Right cardiac atrium (tissue), 5 donors: Measurements from ENCODE around the gene ZNF350. TPM values are rescaled to one million over a fixed set of nuclear protein-coding genes. Genes with fewer than 3 reads are reported as not detected.
"Not testable (repeated sequence)": the region's sequence is repeated elsewhere in the genome, so short reads cannot be mapped to it uniquely, and the experiment has no call there.

ENCODE experiments used
- ATAC-seq, 2 donors: fragments of 200-7000 bp; cut with Tn5 transposase; one replicate each; pipeline versions ENCODE4 v1.8.0 to v1.9.1; 2020; ENCODE audit warnings: moderate library complexity in 2 of 2, mild to moderate bottlenecking in 1 of 2
- DNase-seq, 3 donors: peaks; one replicate each; pipeline ENCODE4 v3.0.0-alpha.2; 2020
- H3K27ac ChIP-seq: one replicate; pipeline ENCODE4 v1.5.1; 2013; ENCODE audit warnings: mild to moderate bottlenecking, low read length, control low read depth, moderate library complexity
- H3K27me3 ChIP-seq: one replicate; pipeline ENCODE4 v1.6.1; 2013; ENCODE audit not compliant: control insufficient read depth, insufficient read depth
- H3K4me1 ChIP-seq: one replicate; pipeline ENCODE4 v1.6.1; 2013; ENCODE audit warnings: low read length; ENCODE audit not compliant: control insufficient read depth, insufficient read depth
- H3K4me3 ChIP-seq: one replicate; pipeline ENCODE4 v1.5.1; 2013; ENCODE audit warnings: low read length, control low read depth
- H3K9me3 ChIP-seq: one replicate; pipeline ENCODE4 v1.6.1; 2013; ENCODE audit warnings: low read length; ENCODE audit not compliant: control insufficient read depth
- WGBS: extraction: QIAGEN DNeasy Blood & Tissue Kit; methylation state at CpG from one replicate; pipeline ENCODE4 v1.1.7; 2013; 5-methylcytosine and 5-hydroxymethylcytosine counted together
- intact Hi-C, 4 donors: fragments of 100-400 bp; cut with DNase I; formaldehyde crosslinking; loops; one replicate each; pipeline versions ENCODE4 v1.11.0 to v1.14.0; 2022 to 2023
- polyA plus RNA-seq: library from polyadenylated mRNA; stranded (reverse); fragments of 200-250 nt; gene quantifications from one replicate; pipeline ENCODE4 v1.2.3, GENCODE V29; 2013
- total RNA-seq, 4 donors: library from RNA; stranded (reverse); fragmentation: NEBNext Ultra II Directional; extraction: Animal tissue kit (Norgen Biotek cat#: 25700); gene quantifications; one replicate each; pipeline ENCODE4 v1.2.1, GENCODE V29; 2021
- donor health status: healthy with polysubstance abuse.
- donor health status: DM: no; HTN: yes; CAD: no.
- donor health status: DM: no; HTN: no; CAD: no.
- donor health status: DM: no; HTN: yes; CAD: no; lungs with severe emphysema.
- donor health status: DM: yes; HTN: yes; CAD: no.

The ZNF350 gene
- total and polyA plus RNA-seq, 5 donors = 5.2 to 11.3 (median 9.6) TPM

DNA sequence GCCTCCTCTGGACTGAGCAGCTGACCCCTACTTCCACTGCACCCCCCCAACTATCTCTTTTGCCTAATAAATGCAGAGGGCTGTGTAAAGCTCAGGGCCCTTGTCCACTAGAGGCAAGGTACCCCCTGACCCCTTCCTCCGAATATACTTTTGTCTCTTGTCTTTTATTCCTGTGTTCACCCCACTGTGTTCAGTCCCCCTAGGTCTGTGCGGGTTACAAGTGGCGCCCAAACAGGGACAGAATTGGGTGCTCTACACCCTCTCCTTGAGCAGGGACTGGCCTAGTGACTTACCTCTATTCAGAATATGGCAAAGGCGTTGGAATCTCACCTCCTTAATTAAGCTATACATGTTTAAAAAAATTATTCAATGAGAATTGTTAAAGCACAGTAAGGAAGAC, 15.0 kb downstream of the ZNF350 start:
- H3K4me1 ChIP-seq = no peaks in the 10 kb centered on the region
- H3K4me3 ChIP-seq = no peak overlapping the region
- intact Hi-C loops = no loop called here
- peaks cover 31% of the 10 kb centered on the region for H3K9me3 ChIP-seq
- ATAC-seq (no peak), DNase-seq (no peak)
- no peak overlapping the region for H3K27ac ChIP-seq
- no peaks in the 10 kb centered on the region for H3K27me3 ChIP-seq
- 98% methylated on average over 4 of the region's 4 CpGs for WGBS

- no peaks in the 10 kb centered on the region for H3K27me3 ChIP-seq
- 97% methylated on average over 1 of the region's 1 CpG for WGBS
These were observed 15.9 kb downstream of the ZNF350 start for GRCh38 chr19:51970718-51971117.

GRCh38 chr19:51965583-51965982, 21.1 kb downstream of the ZNF350 start:
- Histone ChIP-seq H3K4me1 (no peaks in the 10 kb centered on the region), H3K27me3 (no peaks in the 10 kb centered on the region), H3K9me3 (peaks cover 22% of the 10 kb centered on the region), H3K27ac (no peak overlapping the region), H3K4me3 (peak overlapping the region; percentile 15)
- 97% methylated on average over 5 of the region's 5 CpGs for WGBS
- intact Hi-C loops = no loop called here
- no peak for ATAC-seq
- DNase-seq = no peak

More at GRCh38 chr19:51970718-51971117, 15.9 kb downstream of the ZNF350 start:
- Histone ChIP-seq H3K4me1 (no peaks in the 10 kb centered on the region), H3K27ac (no peak overlapping the region), H3K4me3 (no peak overlapping the region), H3K9me3 (peaks cover 33% of the 10 kb centered on the region)
- no peak for DNase-seq
- intact Hi-C loops = no loop called here
- no peak for ATAC-seq

GRCh38 chr19:51960621-51961233, 25.9 kb downstream of the ZNF350 start:
- peak in 1 of 3 donors; percentile 13 for DNase-seq
- H3K27me3 ChIP-seq, H3K4me1 ChIP-seq, intact Hi-C loops, H3K4me3 ChIP-seq, H3K9me3 ChIP-seq, H3K27ac ChIP-seq, ATAC-seq: not testable (repeated sequence)
- 24% methylated on average over 7 of the region's 7 CpGs for WGBS

GRCh38 chr19:51959791-51960190, 26.8 kb downstream of the ZNF350 start:
- H3K27ac ChIP-seq = no peak overlapping the region
- WGBS = 59% methylated on average over 4 of the region's 4 CpGs
- DNase-seq (no peak), ATAC-seq (peak in 1 of 2 donors; percentile 51)
- H3K4me1 ChIP-seq = no peaks in the 10 kb centered on the region
- peaks cover 1% of the 10 kb centered on the region for H3K9me3 ChIP-seq
- no peak overlapping the region for H3K4me3 ChIP-seq
- intact Hi-C loops = no loop called here
- no peaks in the 10 kb centered on the region for H3K27me3 ChIP-seq

- H3K27me3 ChIP-seq, ATAC-seq, H3K27ac ChIP-seq, intact Hi-C loops, H3K9me3 ChIP-seq, H3K4me3 ChIP-seq, DNase-seq, H3K4me1 ChIP-seq: not testable (repeated sequence)
- 82% methylated on average over 4 of the region's 4 CpGs for WGBS
These were observed 28.8 kb downstream of the ZNF350 start for GRCh38 chr19:51957846-51958245.

GRCh38 chr19:51948975-51949374, 37.7 kb downstream of the ZNF350 start:
- DNase-seq (peak; percentile 72 to 85 (median 83)), ATAC-seq (peak; percentile 55 to 94)
- no peaks in the 10 kb centered on the region for H3K27me3 ChIP-seq
- intact Hi-C loops = no loop called here
- peak overlapping the region; percentile 43 for H3K4me3 ChIP-seq
- no peak overlapping the region for H3K27ac ChIP-seq
- no peaks in the 10 kb centered on the region for H3K4me1 ChIP-seq
- H3K9me3 ChIP-seq = peaks cover 18% of the 10 kb centered on the region
- 14% methylated on average over 25 of the region's 25 CpGs for WGBS

GRCh38 chr19:51946602-51947001, 40.0 kb downstream of the ZNF350 start:
- Histone ChIP-seq H3K27me3 (no peaks in the 10 kb centered on the region), H3K9me3 (peaks cover 21% of the 10 kb centered on the region), H3K27ac (no peak overlapping the region), H3K4me3 (no peak overlapping the region), H3K4me1 (no peaks in the 10 kb centered on the region)
- 93% methylated on average over 1 of the region's 1 CpG for WGBS
- intact Hi-C loops = no loop called here
- no peak for DNase-seq
- no peak for ATAC-seq

GRCh38 chr19:51944798-51945552, 41.7 kb downstream of the ZNF350 start:
- DNase-seq (no peak), ATAC-seq (no peak)
- H3K9me3 ChIP-seq = peaks cover 29% of the 10 kb centered on the region
- H3K4me3 ChIP-seq = no peak overlapping the region
- WGBS = 94% methylated on average over 7 of the region's 7 CpGs
- no peak overlapping the region for H3K27ac ChIP-seq
- intact Hi-C loops = no loop called here
- H3K4me1 ChIP-seq = no peaks in the 10 kb centered on the region
- H3K27me3 ChIP-seq = no peaks in the 10 kb centered on the region

- DNase-seq = no peak
- 99% methylated on average over 2 of the region's 2 CpGs for WGBS
- ATAC-seq = no peak
- no peaks in the 10 kb centered on the region for H3K27me3 ChIP-seq
- no peak overlapping the region for H3K27ac ChIP-seq
- H3K4me3 ChIP-seq = no peak overlapping the region
- peaks cover 13% of the 10 kb centered on the region for H3K9me3 ChIP-seq
- H3K4me1 ChIP-seq = no peaks in the 10 kb centered on the region
- intact Hi-C loops = no loop called here
These were observed 47.7 kb downstream of the ZNF350 start for GRCh38 chr19:51938936-51939335.

- no peak overlapping the region for H3K27ac ChIP-seq
- DNase-seq (no peak), ATAC-seq (no peak)
- peaks cover 3% of the 10 kb centered on the region for H3K4me1 ChIP-seq
- 94% methylated on average over 8 of the region's 8 CpGs for WGBS
- no peaks in the 10 kb centered on the region for H3K27me3 ChIP-seq
- no peaks in the 10 kb centered on the region for H3K9me3 ChIP-seq
- H3K4me3 ChIP-seq = no peak overlapping the region
- intact Hi-C loops = no loop called here
These were observed 54.7 kb downstream of the ZNF350 start for GRCh38 chr19:51931921-51932320.
